Activated T-helper 2 cell treated with anti-CD3 and anti-CD28 coated beads, Interferon-gamma antibody, Interleukin-2, Interleukin-4, amounts not matched to agents 10 μg/mL and 5 μg/mL and 100 μg/mL, durations not matched to agents 14 hours and 24 hours and 36 hours (primary cell): ENCODE data around the gene CYP26B1. TPM values are rescaled to one million over a fixed set of nuclear protein-coding genes. Genes with fewer than 3 reads are reported as not detected.

Experiments
- DNase-seq: peaks from one replicate; pipeline ENCODE4 v3.0.0; 2021; ENCODE audit warnings: low spot score
- H3K27ac Mint-ChIP-seq: one replicate; pipeline ENCODE4 v1.8.0; 2021; ENCODE audit warnings: mixed read lengths
- H3K27me3 Mint-ChIP-seq: one replicate; pipeline ENCODE4 v1.8.0; 2021; ENCODE audit warnings: low read depth, mixed read lengths
- H3K36me3 Mint-ChIP-seq: one replicate; pipeline ENCODE4 v1.8.0; 2021; ENCODE audit warnings: low read depth, mixed read lengths
- H3K4me1 Mint-ChIP-seq: one replicate; pipeline ENCODE4 v1.8.0; 2021; ENCODE audit warnings: low read depth, mixed read lengths
- H3K4me3 Mint-ChIP-seq: one replicate; pipeline ENCODE4 v1.8.0; 2021; ENCODE audit warnings: low read depth, mild to moderate bottlenecking, moderate library complexity, mixed read lengths
- H3K9me3 Mint-ChIP-seq: one replicate; pipeline ENCODE4 v1.8.0; 2021; ENCODE audit warnings: mixed read lengths
- intact Hi-C: fragments of 100-400 bp; cut with micrococcal nuclease; formaldehyde crosslinking; loops from one replicate; pipeline ENCODE4 v1.15.1; 2023
- total RNA-seq: library from RNA; stranded (reverse); gene quantifications from 2 replicates; pipeline ENCODE4 v1.2.3, GENCODE V29; 2022

The CYP26B1 gene
- total RNA-seq, 1 donor from 2014 or later: not detected

GRCh38 chr2:72083751-72084583 lies 63.7 kb downstream of the CYP26B1 start:
- no peaks in the 10 kb centered on the region for H3K36me3 Mint-ChIP-seq
- no peaks in the 10 kb centered on the region for H3K27me3 Mint-ChIP-seq
- no peaks in the 10 kb centered on the region for H3K9me3 Mint-ChIP-seq
- H3K4me3 Mint-ChIP-seq: no peak overlapping the region
- no peak overlapping the region for H3K27ac Mint-ChIP-seq
- H3K4me1 Mint-ChIP-seq: no peaks in the 10 kb centered on the region
- DNase-seq: no peak
- intact Hi-C loops: no loop called here

GRCh38 chr2:72082887-72083286 lies 64.8 kb downstream of the CYP26B1 start:
- Mint-ChIP-seq H3K9me3 (no peaks in the 10 kb centered on the region), H3K4me1 (no peaks in the 10 kb centered on the region), H3K27me3 (no peaks in the 10 kb centered on the region), H3K36me3 (no peaks in the 10 kb centered on the region), H3K4me3 (no peak overlapping the region), H3K27ac (no peak overlapping the region)
- no peak for DNase-seq
- intact Hi-C loops: no loop called here

GRCh38 chr2:72082021-72082601 lies 65.6 kb downstream of the CYP26B1 start:
- Mint-ChIP-seq H3K36me3 (no peaks in the 10 kb centered on the region), H3K27me3 (no peaks in the 10 kb centered on the region), H3K4me3 (no peak overlapping the region), H3K27ac (no peak overlapping the region), H3K4me1 (no peaks in the 10 kb centered on the region), H3K9me3 (no peaks in the 10 kb centered on the region)
- DNase-seq: no peak
- intact Hi-C loops: no loop called here

- DNase-seq: no peak
- Mint-ChIP-seq H3K4me3 (no peak overlapping the region), H3K27ac (no peak overlapping the region), H3K27me3 (no peaks in the 10 kb centered on the region), H3K36me3 (no peaks in the 10 kb centered on the region), H3K9me3 (no peaks in the 10 kb centered on the region), H3K4me1 (no peaks in the 10 kb centered on the region)
- intact Hi-C loops: no loop called here
Observed at GRCh38 chr2:72081451-72081850, 66.2 kb downstream of the CYP26B1 start.

- Mint-ChIP-seq H3K4me3 (no peak overlapping the region), H3K27me3 (no peaks in the 10 kb centered on the region), H3K4me1 (no peaks in the 10 kb centered on the region), H3K27ac (no peak overlapping the region), H3K36me3 (no peaks in the 10 kb centered on the region), H3K9me3 (no peaks in the 10 kb centered on the region)
- DNase-seq: no peak
- intact Hi-C loops: no loop called here
Observed at GRCh38 chr2:72080286-72081145, 67.1 kb downstream of the CYP26B1 start.
